HG02840 (cell line): ENCODE measurements around the gene PKHD1.
"Not testable (repeated sequence)": the region's sequence is repeated elsewhere in the genome, so short reads cannot be mapped to it uniquely, and the experiment has no call there.

Experiments
- ATAC-seq: cut with Tn5 transposase; IDR thresholded peaks from one replicate; pipeline ENCODE4 v1.9.1; 2021; ENCODE audit warnings: mild to moderate bottlenecking, moderate library complexity, moderate number of reproducible peaks; ENCODE audit not compliant: unreplicated experiment, low FRiP score

Gene PKHD1

GRCh38 chr6:52009466-52010140, 77.8 kb downstream of the PKHD1 start:
- no peak for ATAC-seq

- ATAC-seq, result no peak
Measured at GRCh38 chr6:52000064-52000463, 87.3 kb downstream of the PKHD1 start.

- ATAC-seq, result peak; percentile 94
Measured at GRCh38 chr6:51996296-51996947, 91.0 kb downstream of the PKHD1 start.

GRCh38 chr6:51995214-51995755, 92.1 kb downstream of the PKHD1 start:
- no peak for ATAC-seq

DNA sequence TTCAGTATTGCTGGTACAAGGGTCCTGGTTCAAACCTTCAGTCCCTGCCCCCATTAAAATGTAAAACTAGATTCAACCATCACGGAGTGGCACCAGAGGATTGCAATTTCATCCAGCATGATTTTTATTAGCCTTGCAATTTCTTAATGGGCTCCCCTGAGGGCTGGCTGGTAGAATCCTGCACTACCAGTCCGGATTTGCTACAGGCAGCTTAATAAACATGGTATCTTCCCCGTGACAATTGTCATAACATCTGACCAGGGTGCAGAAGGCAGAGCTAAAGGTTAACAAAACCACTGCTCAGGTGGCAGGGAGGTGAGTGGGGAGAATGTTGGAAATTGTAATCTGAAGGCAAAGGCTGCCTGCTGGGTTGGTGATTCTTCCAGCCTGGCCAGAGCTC, 94.5 kb downstream of the PKHD1 start:
- ATAC-seq, result no peak

GRCh38 chr6:51989789-51990188, 97.6 kb downstream of the PKHD1 start:
- no peak for ATAC-seq

DNA sequence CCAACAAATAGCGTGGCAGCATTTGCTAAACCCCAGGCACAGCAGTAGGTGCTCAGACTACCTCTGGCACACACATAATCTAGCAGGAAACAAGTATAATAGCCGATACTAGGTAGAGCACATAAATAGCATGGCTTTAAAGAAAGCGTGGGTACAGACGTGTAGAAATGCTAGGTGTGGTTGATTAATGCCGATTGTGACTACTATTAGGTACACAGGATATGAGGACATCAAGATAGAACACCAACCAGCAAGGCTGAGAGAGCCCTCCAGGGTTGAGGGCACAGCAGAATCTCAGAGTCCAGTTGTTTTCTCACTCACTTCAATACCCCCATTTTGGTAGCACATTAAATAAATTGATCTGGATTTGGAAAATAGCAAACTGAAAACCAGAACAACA, 100.5 kb downstream of the PKHD1 start:
- no peak for ATAC-seq

DNA sequence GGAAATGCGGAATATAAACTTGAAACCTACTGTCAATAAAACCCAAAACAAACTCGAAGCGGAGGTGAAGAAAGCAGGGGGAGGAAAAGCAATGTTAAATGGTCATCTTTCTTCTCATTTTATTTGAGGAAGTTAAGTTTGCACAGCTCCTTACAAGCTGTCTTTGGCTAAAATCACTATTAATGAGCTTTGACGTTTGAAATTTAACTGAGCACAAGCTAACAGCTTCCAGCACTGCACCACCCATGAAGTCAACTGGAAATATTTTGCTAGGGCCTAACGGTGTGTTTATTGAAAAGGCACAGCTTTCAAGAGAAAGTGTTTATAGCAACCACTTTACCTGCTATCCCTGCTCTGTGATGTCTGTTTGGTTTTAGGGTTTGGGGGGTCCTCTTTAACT, 103.8 kb downstream of the PKHD1 start:
- ATAC-seq, result no peak

DNA sequence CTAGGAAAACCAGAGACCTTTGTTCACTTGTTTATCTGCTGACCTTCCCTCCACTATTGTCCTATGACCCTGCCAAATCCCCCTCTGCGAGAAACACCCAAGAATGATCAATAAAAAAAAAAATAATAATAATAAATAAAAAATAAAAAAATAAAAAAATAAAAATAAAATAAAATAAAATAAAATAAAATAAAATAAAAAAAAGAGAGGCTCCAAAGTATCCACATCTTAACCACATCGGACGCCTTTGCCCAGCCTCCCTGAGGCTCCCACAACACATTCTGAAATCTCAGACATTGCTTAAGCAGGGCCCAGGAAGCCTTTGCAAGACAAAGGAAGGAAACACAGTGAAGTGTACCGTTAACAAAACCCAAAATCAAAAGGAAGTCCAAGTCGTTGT, 104.7 kb downstream of the PKHD1 start:
- ATAC-seq, result not testable (repeated sequence)

GRCh38 chr6:51976374-51976773, 111.0 kb downstream of the PKHD1 start:
- no peak for ATAC-seq

- no peak for ATAC-seq
Measured at GRCh38 chr6:51972659-51973058, 114.8 kb downstream of the PKHD1 start.

DNA sequence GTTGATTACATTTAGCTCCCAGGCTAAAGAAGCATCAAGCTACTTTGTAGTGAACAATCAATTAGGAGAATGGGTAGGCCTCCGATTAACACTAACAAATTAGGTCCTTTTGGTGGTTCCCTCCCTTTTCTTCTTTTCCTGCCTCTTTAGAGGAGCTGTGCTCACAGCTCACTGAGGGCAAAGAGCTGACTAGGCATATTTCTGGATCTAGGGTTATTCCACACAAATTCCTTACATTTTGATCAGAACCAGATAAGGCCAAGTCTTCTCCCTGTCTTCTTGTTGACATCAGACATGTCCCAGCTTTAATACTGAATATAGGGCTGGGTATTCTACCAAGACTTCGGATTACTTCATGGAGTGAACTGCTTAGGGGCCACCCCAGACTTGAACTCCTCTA, 119.1 kb downstream of the PKHD1 start:
- no peak for ATAC-seq

GRCh38 chr6:51965222-51965801, 122.1 kb downstream of the PKHD1 start:
- no peak for ATAC-seq

DNA sequence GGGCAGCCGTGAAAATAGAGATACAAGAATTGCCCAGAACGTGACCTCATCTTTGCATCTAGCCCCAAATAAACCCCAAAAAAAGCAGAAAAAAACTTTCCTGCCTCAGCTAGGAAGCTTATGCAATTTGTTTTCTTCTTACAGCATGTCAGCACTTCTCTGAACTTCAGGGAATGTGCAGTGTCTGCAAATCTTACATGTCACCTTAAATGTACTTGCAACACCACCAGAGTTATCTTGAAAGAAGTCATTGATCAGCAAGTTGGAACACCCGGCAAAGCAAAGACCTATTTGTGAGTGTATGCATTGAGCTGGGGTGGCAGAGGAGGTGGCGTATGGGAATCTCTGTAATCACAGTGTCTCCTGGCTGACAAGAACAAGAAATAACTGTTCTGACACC, 123.4 kb downstream of the PKHD1 start:
- no peak for ATAC-seq

DNA sequence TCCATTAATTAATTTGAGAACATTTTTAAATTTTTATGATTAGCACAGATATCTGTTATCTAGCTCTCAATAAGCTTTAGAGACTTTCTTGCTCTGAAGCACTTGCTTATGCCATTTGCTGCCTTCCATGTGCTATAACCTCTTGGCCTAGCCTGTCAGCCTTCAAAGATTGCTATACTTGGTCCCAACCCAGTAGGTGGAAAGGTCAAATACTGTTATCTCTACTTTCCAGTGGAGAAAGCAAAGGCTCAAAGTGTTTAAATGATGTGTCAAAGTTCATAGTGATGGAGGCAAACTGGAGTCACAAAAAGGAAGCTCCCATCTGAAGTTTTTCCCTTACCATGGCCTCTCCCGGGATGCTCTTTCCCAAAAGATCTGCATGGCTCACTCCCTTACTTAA, 125.1 kb downstream of the PKHD1 start:
- no peak for ATAC-seq

GRCh38 chr6:51960419-51960818, 127.0 kb downstream of the PKHD1 start:
- no peak for ATAC-seq

GRCh38 chr6:51959744-51960383, 127.5 kb downstream of the PKHD1 start:
- peak; percentile 53 for ATAC-seq

- ATAC-seq, result no peak
Measured at GRCh38 chr6:51954681-51955080, 132.7 kb downstream of the PKHD1 start.

- no peak for ATAC-seq
Measured at GRCh38 chr6:51953246-51953645, 134.2 kb downstream of the PKHD1 start.

DNA sequence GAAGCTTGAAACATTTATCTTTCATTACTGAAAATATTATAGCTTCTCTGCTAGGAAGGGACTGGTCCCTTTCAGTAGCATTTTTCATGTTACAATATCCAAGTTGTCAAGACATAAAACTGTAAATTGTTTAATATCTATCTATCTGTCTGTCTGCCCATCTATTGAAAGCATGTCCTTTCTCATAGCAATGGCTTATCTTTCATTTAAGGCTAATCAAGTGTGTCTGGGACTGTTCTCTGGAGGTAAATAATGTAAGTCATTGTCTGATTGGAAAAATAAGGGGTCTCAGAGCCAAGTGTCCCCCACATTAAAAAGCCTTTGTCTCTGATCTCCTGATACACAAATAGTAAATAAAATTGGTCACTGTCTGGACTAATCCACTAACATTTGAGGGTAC, 135.5 kb downstream of the PKHD1 start:
- ATAC-seq, result no peak

DNA sequence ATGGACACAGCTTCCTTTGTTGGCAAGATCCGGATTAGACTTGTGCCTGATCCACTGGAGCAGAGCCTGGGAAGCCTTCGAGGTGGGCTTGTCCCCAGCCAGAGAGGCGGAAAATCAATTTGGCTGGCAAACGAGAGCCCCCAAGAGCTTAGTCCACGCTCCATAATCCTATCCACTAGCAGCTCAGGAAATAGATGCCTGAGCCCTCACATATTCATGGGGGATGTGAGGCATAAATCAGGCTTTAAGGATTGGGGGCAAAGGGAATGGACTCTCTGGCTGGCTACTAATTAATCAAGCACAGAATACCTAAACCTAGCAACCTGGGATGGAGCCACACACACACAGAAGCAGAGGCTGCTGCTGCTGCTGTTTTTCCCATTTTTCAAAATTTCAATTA, 137.9 kb downstream of the PKHD1 start:
- ATAC-seq, result no peak
